Subcutaneous adipose tissue (tissue), 4 donors: Measurements from ENCODE around the gene DYNLT2. TPM values are rescaled to one million over a fixed set of nuclear protein-coding genes. Genes with fewer than 3 reads are reported as not detected.

Experiments
- CTCF ChIP-seq: fragments of 450-650 bp; IDR thresholded peaks from one replicate; pipeline ENCODE4 v1.5.1; 2016; ENCODE audit warnings: low read depth, mild to moderate bottlenecking, control low read depth, antibody characterized with exemption, moderate library complexity
- total RNA-seq, 4 donors: library from RNA; depleted of rRNA; stranded (reverse); fragments of >200 nt; gene quantifications; one replicate each; pipeline ENCODE4 v1.1.0, GENCODE V29; 2016

The DYNLT2 gene
- total RNA-seq, 4 donors from 2014 or later: 1.3 to 2.6 (median 1.9) TPM

GRCh38 chr6:169722362-169723199, 28.8 kb downstream of the DYNLT2 start:
- no peak for TF ChIP-seq CTCF

- TF ChIP-seq CTCF: no peak
Observed at GRCh38 chr6:169720207-169720855, 31.0 kb downstream of the DYNLT2 start.

- TF ChIP-seq CTCF: no peak
Observed at GRCh38 chr6:169719117-169719516, 32.3 kb downstream of the DYNLT2 start.

GRCh38 chr6:169714595-169714994, 36.8 kb downstream of the DYNLT2 start:
- no peak for TF ChIP-seq CTCF

- no peak for TF ChIP-seq CTCF
Observed at GRCh38 chr6:169714178-169714577, 37.2 kb downstream of the DYNLT2 start.

- TF ChIP-seq CTCF: no peak
Observed at GRCh38 chr6:169710009-169710408, 41.4 kb downstream of the DYNLT2 start.

GRCh38 chr6:169709293-169709692, 42.1 kb downstream of the DYNLT2 start:
- no peak for TF ChIP-seq CTCF
